HG02610 (cell line): ENCODE results near the gene SLC28A3.

Experiments
- ATAC-seq: cut with Tn5 transposase; IDR thresholded peaks from one replicate; pipeline ENCODE4 v1.9.1; 2021; ENCODE audit warnings: mild to moderate bottlenecking, moderate library complexity; ENCODE audit not compliant: unreplicated experiment

SLC28A3 gene

DNA sequence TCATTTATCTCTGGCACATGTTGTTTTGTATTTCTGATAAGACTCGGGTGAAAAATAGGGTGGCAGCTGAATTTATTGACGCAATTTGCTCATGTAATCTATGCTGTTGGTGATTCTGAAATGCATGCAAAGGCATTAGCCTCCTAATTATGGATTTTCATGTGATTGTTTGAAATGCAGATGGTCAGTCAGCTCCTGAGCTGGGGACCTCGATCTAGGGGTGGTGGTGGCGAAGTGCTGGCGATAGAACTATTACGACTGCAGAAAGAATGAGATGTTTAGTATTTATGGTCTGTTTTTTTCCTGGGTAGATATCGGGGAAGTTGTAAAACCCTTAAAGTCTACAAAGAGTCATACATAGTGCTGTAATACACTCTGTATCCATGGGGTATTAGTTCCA, 88.6 kb downstream of the SLC28A3 start:
- ATAC-seq = no peak

DNA sequence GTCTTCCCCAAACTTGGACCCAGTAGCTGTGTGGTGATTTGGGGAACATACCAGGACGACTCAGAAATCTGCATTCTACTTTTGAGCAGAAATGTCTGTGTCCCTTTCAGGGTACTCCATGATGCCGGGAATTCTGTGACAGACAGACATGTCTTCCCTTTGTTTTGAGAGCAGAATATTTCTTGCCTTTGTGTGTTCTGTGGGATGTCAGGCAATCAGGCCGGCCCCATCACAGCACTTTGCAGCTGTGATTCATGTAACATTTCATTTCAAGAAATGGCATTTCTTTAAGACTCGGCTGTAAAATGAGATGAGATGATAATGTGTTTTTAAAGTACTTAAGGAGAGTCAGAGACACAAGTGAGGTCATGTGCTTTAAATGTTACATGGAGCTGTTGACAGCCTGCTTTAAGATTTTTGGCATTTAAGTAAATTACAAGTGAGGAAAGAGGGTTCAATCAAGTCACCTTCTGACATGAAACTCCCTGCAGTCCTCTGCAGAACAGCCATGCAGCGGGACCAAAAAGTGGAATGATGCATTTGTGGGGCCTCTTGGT, 98.7 kb downstream of the SLC28A3 start:
- ATAC-seq = no peak

DNA sequence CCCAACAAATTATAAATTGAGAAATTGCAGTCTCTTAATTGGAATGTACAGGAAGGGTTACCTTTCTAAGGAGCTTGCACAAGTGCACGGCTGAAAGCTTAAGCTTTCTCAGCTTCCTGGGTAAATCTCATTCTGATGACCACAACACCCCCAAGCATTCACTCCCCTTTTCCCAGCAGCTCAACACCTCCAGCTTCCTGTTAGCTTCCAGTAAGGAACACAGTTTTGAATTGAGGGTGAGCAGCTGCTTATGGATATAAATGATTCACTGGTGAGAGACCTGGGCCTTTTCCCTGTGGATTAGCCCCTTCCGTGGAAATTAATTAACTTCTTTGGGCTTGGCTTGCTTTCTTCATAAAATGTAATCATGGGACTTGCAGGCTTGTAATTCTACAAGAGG, 101.2 kb downstream of the SLC28A3 start:
- no peak for ATAC-seq

DNA sequence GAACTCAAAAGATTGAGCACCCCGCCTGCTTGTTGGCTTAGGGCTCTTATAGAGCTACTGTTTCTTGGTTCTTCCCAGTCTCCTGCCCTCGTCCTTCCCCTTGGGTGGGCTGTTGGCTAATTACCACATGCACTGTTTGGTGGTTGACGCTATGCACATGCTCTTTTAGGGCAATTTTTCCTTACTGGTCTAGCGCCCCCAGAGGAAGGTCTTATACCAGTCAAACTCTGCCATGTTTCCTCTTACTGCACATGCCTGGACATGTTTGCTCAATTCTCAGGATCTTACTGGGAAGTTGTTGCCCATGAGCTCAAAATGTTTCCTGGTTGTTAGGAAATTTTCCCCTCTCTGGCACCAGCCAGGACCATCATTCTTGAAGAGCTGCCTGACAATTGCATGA, 101.9 kb downstream of the SLC28A3 start:
- no peak for ATAC-seq

- no peak for ATAC-seq
These were observed 105.0 kb downstream of the SLC28A3 start for GRCh38 chr9:84235511-84235910.

GRCh38 chr9:84230355-84231145, 110.0 kb downstream of the SLC28A3 start:
- no peak for ATAC-seq

- ATAC-seq = no peak
These were observed 111.4 kb downstream of the SLC28A3 start for GRCh38 chr9:84229191-84229590.

DNA sequence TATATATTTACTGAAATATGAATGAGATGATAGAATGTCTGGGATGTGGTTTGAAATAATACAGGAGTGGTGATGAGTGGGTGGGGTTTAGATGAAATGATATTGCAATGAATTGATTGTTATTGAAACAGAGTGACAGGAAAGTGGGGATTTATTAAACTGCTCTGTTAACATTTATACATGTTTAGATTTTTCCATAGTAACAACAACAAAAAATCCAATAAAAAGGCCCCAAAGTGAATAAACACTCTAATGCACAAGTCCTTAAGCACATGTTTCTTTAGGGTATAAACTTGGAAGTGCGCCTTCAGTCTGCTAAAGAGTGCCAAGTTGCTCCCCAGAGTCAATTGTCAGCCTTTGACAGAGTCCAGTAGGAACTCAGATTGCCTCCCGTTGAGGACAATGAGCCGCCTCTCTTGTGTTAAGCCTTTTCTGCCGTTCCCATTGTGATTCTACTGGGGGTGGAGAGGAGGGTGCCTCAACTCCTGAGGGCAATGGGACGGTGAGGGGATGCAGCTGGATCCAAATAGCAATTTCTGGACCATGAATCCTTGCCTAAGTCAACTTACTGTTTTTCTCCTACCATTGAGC, 112.3 kb downstream of the SLC28A3 start:
- no peak for ATAC-seq

- no peak for ATAC-seq
These were observed 114.4 kb downstream of the SLC28A3 start for GRCh38 chr9:84226126-84226525.
